Skeletal muscle satellite cell (primary cell): ENCODE results near the gene THOC1. TPM values are rescaled to one million over a fixed set of nuclear protein-coding genes. Genes with fewer than 3 reads are reported as not detected.
A peak's percentile ranks its signal among the peaks of the same experiment; 100 is the strongest.
"Not testable (repeated sequence)": the region's sequence is repeated elsewhere in the genome, so short reads cannot be mapped to it uniquely, and the experiment has no call there.

ENCODE experiments used
- H3K27me3 ChIP-seq: 2 replicates; pipeline ENCODE4 v1.7.0; 2013; ENCODE audit warnings: low read length; ENCODE audit not compliant: control insufficient read depth, insufficient read depth
- H3K36me3 ChIP-seq: 2 replicates; pipeline ENCODE4 v1.7.0; 2013; ENCODE audit warnings: mild to moderate bottlenecking, control low read depth, low read length; ENCODE audit not compliant: insufficient read depth
- H3K4me1 ChIP-seq: 2 replicates; pipeline ENCODE4 v1.7.0; 2013; ENCODE audit warnings: low read length; ENCODE audit not compliant: control insufficient read depth, insufficient read depth
- H3K4me2 ChIP-seq: 2 replicates; pipeline ENCODE4 v1.7.0; 2013; ENCODE audit warnings: mild to moderate bottlenecking, low read length
- H3K4me3 ChIP-seq: 2 replicates; pipeline ENCODE4 v1.7.0; 2013; ENCODE audit warnings: low read length
- H3K9ac ChIP-seq: 2 replicates; pipeline ENCODE4 v1.7.0; 2013; ENCODE audit warnings: mild to moderate bottlenecking, low read depth, low read length, moderate library complexity
- H3K9me3 ChIP-seq: replicated peaks from 2 replicates; pipeline ENCODE4 v1.7.0; 2013; ENCODE audit warnings: mild to moderate bottlenecking, control low read depth, low read length
- total RNA-seq: library from RNA; depleted of rRNA; stranded (reverse); fragments of >200 nt; gene quantifications from 2 replicates; pipeline ENCODE4 v1.2.3, GENCODE V29; 2012; rRNA removed

The THOC1 gene
- total RNA-seq, result 29.9 and 35.2 TPM in 2 replicates

DNA sequence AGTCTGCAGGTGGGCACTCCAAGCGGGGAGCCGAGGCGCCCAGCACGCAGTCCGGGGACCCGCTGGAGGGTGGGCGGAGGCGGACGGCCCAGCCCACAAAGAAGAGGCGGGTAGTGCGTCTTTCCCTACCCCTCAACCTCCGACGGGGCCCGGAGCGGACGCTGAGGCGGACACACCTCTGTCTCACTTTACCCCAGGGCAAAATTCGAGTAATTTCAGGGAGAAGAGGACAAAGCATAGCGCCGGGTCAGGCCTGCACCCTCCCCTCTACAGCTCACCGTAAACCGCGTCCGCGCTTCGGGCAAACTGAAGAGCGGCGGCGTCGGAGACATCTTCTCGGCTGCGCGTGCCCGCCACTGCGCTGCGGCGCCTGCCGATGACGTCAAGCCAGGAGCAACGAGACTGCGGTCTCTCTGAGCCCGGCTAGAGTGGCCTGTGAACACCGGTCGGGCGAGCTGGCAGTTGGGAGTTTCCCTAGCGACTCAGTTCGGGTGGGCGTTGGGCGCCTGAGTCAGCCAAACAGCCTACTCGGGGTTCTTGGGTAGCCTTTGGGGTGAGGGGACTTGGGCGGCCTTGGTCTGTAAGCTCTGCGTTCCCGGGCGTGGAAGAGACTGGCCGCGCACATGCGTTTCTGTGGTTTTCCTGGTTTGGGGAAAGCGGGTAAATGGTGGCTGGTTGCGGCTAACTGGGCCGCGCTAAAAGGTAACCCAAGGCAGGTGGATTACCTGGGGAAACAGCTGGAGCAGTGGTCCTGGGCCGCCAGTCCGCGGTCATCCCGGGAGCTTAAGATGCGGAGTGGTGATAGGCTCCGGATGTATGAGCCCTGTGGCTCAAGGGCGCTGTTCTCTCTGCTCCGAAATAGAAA lies at the start of gene THOC1:
THOC1 (minus strand) TSS at position 360 of the 865 bp plus-strand sequence; CDS start at position 332, 28 bp downstream.
- Histone ChIP-seq H3K36me3 (peaks cover 14% of the 10 kb centered on the region), H3K4me1 (peaks cover 9% of the 10 kb centered on the region), H3K9me3 (no peaks in the 10 kb centered on the region), H3K27me3 (no peaks in the 10 kb centered on the region), H3K9ac (peak within 1 kb of the TSS; percentile 99), H3K4me2 (peak within 1 kb of the TSS; percentile 93), H3K4me3 (peak within 1 kb of the TSS; percentile 93)

GRCh38 chr18:317618-318017 lies 49.8 kb upstream of the THOC1 start:
- no peak overlapping the region for H3K4me3 ChIP-seq
- no peak overlapping the region for H3K4me2 ChIP-seq
- H3K9ac ChIP-seq, result no peak overlapping the region
- H3K36me3 ChIP-seq, result no peaks in the 10 kb centered on the region
- H3K27me3 ChIP-seq, result peaks cover 58% of the 10 kb centered on the region
- H3K4me1 ChIP-seq, result peaks cover 8% of the 10 kb centered on the region
- no peaks in the 10 kb centered on the region for H3K9me3 ChIP-seq

DNA sequence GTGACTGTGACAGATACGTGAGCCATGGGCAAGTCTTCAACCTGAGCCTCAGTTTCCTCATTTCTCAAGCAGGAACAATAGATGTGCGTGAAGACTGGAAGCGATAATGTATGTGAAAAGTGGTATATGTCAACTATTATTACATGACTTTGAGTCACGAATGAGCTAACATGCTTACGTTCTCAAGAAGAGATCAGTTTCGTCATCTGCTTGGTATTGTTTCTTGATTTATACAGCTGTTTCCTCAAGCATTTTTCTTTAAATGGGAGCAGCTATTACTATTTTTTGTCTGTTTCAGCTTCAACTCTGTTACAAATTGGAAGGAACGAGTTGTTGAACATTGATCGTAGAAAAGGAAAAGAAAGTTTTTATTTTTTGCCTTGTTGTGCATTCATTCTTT lies 48.5 kb upstream of the THOC1 start:
- Histone ChIP-seq H3K4me2 (no peak overlapping the region), H3K27me3 (peaks cover 55% of the 10 kb centered on the region), H3K4me3 (no peak overlapping the region), H3K9ac (no peak overlapping the region), H3K4me1 (no peaks in the 10 kb centered on the region), H3K36me3 (no peaks in the 10 kb centered on the region), H3K9me3 (no peaks in the 10 kb centered on the region)

GRCh38 chr18:313931-314330 lies 46.1 kb upstream of the THOC1 start:
- no peaks in the 10 kb centered on the region for H3K4me1 ChIP-seq
- H3K9ac ChIP-seq, result no peak overlapping the region
- H3K9me3 ChIP-seq, result no peaks in the 10 kb centered on the region
- H3K4me3 ChIP-seq, result no peak overlapping the region
- H3K36me3 ChIP-seq, result no peaks in the 10 kb centered on the region
- H3K27me3 ChIP-seq, result peaks cover 64% of the 10 kb centered on the region
- H3K4me2 ChIP-seq, result no peak overlapping the region

- Histone ChIP-seq H3K36me3 (no peaks in the 10 kb centered on the region), H3K4me2 (no peak overlapping the region), H3K4me1 (no peaks in the 10 kb centered on the region), H3K4me3 (no peak overlapping the region), H3K27me3 (peaks cover 73% of the 10 kb centered on the region), H3K9ac (no peak overlapping the region), H3K9me3 (no peaks in the 10 kb centered on the region)
Observed at GRCh38 chr18:312415-312814, 44.6 kb upstream of the THOC1 start.

DNA sequence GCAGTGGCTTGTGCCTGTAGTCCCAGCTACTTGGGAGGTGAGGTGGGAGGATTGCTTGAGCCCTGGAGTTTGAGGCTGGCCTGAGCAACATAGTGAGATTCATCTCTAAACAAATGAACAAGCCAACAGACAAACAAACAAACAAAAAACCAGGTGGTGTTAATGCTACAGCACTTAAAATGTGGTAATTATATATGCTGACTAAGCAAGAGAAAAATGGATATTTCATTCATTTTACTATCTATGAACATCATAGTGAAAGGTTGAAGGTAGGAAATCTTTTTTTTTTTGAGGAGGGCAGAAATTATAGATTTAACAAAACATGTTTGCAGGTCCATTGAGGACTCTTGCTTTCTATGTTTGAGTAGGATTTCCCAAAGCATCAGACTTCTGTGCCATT lies 42.2 kb upstream of the THOC1 start:
- Histone ChIP-seq H3K27me3 (peaks cover 84% of the 10 kb centered on the region), H3K36me3 (no peaks in the 10 kb centered on the region), H3K9me3 (no peaks in the 10 kb centered on the region), H3K4me1 (no peaks in the 10 kb centered on the region), H3K4me2 (no peak overlapping the region), H3K9ac (no peak overlapping the region), H3K4me3 (no peak overlapping the region)

DNA sequence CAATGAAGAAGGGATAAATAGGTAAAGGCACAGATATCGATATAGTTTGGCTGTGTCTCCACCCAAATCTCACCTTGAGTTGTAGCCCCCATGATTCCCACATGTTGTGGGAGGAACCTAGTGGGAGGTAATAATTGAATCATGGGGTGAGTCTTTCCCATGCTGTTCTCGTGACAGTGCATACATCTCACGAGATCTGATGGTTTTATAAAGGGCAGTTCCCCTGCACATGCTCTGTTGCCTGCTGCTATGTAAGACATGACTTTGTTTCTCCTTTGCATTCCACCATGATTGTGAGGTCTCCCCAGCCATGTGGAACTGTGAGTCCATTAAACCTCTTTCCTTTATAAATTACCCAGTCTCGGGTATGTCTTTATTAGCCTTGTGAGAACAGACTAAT lies 40.2 kb upstream of the THOC1 start:
- not testable (repeated sequence) for H3K9me3 ChIP-seq

DNA sequence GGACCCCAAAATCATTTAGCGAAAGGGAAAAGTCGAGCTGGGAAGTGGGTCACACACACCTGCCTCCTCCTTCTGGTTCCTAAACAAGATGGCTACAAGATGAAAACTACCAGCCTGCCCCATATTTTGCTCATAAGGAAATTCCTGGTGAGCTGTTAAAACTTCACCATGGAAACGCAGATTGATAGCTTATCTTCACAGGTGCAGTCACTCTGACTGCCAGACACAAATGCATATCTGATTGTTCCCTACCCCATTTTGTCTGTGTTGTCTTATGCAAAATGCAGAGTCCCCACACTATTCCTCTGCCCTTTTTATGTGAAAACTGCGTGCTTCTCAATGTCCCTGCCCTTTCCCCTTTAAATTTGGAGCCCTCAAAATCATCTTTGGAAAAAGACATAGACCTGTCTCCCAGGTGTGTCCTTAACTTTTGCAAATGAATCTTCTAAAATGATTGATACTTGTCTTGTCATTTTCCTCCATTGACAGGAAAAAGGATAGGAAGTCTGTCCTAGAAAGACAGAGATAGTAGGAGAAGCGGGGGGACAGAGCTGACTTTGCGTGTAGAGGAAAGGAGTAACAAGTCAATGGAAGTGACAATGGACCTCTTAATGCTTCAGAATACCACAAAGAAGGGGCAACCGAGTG lies 38.9 kb upstream of the THOC1 start:
- H3K4me3 ChIP-seq, result no peak overlapping the region
- H3K36me3 ChIP-seq, result no peaks in the 10 kb centered on the region
- H3K27me3 ChIP-seq, result peaks cover 89% of the 10 kb centered on the region

More for the DNA sequence above, 40.2 kb upstream of the THOC1 start:
- H3K36me3 ChIP-seq, H3K4me2 ChIP-seq, H3K4me3 ChIP-seq, H3K9ac ChIP-seq, H3K4me1 ChIP-seq: not testable (repeated sequence)
- peaks cover 91% of the 10 kb centered on the region for H3K27me3 ChIP-seq

GRCh38 chr18:305003-305501 lies 37.2 kb upstream of the THOC1 start:
- no peaks in the 10 kb centered on the region for H3K4me1 ChIP-seq
- H3K4me2 ChIP-seq, result no peak overlapping the region
- H3K9me3 ChIP-seq, result no peaks in the 10 kb centered on the region
- H3K27me3 ChIP-seq, result peaks cover 88% of the 10 kb centered on the region
- H3K4me3 ChIP-seq, result no peak overlapping the region
- no peaks in the 10 kb centered on the region for H3K36me3 ChIP-seq
- H3K9ac ChIP-seq, result no peak overlapping the region

More for the DNA sequence above, 38.9 kb upstream of the THOC1 start:
- Histone ChIP-seq H3K4me1 (no peaks in the 10 kb centered on the region), H3K9ac (no peak overlapping the region), H3K9me3 (no peaks in the 10 kb centered on the region), H3K4me2 (no peak overlapping the region)

DNA sequence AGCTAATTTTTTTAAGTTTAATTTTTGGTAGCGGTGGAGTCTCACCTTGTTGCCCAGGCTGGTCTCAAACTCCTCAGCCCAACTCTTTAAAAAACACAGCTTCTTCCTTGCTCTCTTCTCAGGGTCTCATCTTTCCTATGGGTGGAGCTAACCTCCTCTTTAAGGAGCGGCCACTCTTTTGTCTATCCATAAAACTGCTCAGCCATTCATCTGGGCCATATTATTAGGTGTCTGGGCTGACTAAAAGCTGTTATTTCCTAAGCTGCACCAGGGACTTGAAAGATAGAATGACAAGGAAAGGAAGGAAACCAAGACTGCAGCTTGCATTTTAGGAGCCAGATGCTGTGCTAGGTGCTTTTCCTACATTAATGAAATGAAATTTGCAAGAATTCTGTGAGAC lies 35.8 kb upstream of the THOC1 start:
- H3K4me1 ChIP-seq, result no peaks in the 10 kb centered on the region
- H3K9me3 ChIP-seq, result no peaks in the 10 kb centered on the region
- no peak overlapping the region for H3K4me3 ChIP-seq
- no peak overlapping the region for H3K9ac ChIP-seq
- peaks cover 84% of the 10 kb centered on the region for H3K27me3 ChIP-seq
- no peaks in the 10 kb centered on the region for H3K36me3 ChIP-seq
- no peak overlapping the region for H3K4me2 ChIP-seq

DNA sequence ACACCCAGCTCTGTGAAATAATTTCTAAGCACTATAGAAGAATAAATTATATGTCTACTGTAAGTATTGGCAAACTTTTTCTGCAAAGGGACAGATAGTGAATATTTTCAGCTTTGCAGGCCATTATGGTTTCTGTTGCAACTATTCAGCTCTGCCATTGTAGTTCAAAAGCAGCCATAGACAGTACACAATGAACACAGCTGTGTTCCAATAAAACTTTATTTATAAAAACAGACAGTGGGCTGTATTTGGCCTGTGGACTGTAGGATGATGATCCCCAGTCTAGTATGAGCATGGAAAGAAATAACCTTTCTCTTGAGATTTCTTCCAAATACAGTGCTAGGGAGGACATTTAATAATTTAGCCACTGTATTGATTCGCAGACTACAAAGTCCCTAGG lies 35.2 kb upstream of the THOC1 start:
- Histone ChIP-seq H3K4me3 (no peak overlapping the region), H3K9me3 (no peaks in the 10 kb centered on the region), H3K9ac (no peak overlapping the region), H3K4me2 (no peak overlapping the region), H3K27me3 (peaks cover 84% of the 10 kb centered on the region), H3K36me3 (no peaks in the 10 kb centered on the region), H3K4me1 (no peaks in the 10 kb centered on the region)
